Fibroblast of skin of left biceps (primary cell): Measurements from ENCODE around the gene SERINC4.
A peak's percentile ranks its signal among the peaks of the same experiment; 100 is the strongest.
"Not testable (repeated sequence)": the region's sequence is repeated elsewhere in the genome, so short reads cannot be mapped to it uniquely, and the experiment has no call there.

ENCODE experiments used
- DNase-seq, 2 experiments: peaks; one replicate each; pipeline ENCODE4 v3.0.0-alpha.2; 2013; ENCODE audit warnings: low read depth in 2 of 2

SERINC4 gene

GRCh38 chr15:43799945-43800285 lies at the start of gene SERINC4:
Gene SERINC4, minus strand, starts transcription at chr15:43800220. Its CDS starts 234 bp downstream, at chr15:43799986.
- no peak for DNase-seq

- DNase-seq, result no peak
Observed at GRCh38 chr15:43845421-43845820, 45.4 kb upstream of the SERINC4 start.

GRCh38 chr15:43832485-43832884 lies 32.5 kb upstream of the SERINC4 start:
- DNase-seq, result not testable (repeated sequence)

- not testable (repeated sequence) for DNase-seq
Observed at GRCh38 chr15:43831519-43832052, 31.6 kb upstream of the SERINC4 start.

GRCh38 chr15:43830691-43831275 lies 30.8 kb upstream of the SERINC4 start:
- DNase-seq, result not testable (repeated sequence)

GRCh38 chr15:43829951-43830540 lies 30.0 kb upstream of the SERINC4 start:
- not testable (repeated sequence) for DNase-seq

- DNase-seq, result no peak
Observed at GRCh38 chr15:43828061-43828657, 28.1 kb upstream of the SERINC4 start.

GRCh38 chr15:43826508-43827341 lies 26.7 kb upstream of the SERINC4 start, which contains the start of gene WDR76:
Gene WDR76, plus strand, starts transcription at chr15:43827002. Its CDS starts 31 bp downstream, at chr15:43827033.
- DNase-seq, result peak; percentile 37 to 40

- DNase-seq, result no peak
Observed at GRCh38 chr15:43826029-43826507, 26.0 kb upstream of the SERINC4 start.

GRCh38 chr15:43825305-43825704 lies 25.3 kb upstream of the SERINC4 start:
- not testable (repeated sequence) for DNase-seq

GRCh38 chr15:43824302-43825246 lies 24.6 kb upstream of the SERINC4 start, which contains the start of gene MFAP1:
Gene MFAP1, minus strand, starts transcription at chr15:43824690. Its CDS starts 121 bp downstream, at chr15:43824569.
- DNase-seq, result peak; percentile 92

- no peak for DNase-seq
Observed at GRCh38 chr15:43821505-43821904, 21.5 kb upstream of the SERINC4 start.

GRCh38 chr15:43815064-43815463 lies 15.0 kb upstream of the SERINC4 start:
- DNase-seq, result not testable (repeated sequence)

- DNase-seq, result no peak
Observed at GRCh38 chr15:43808960-43809678, 9.1 kb upstream of the SERINC4 start.

GRCh38 chr15:43808435-43808950 lies 8.5 kb upstream of the SERINC4 start:
- DNase-seq, result no peak

- DNase-seq, result not testable (repeated sequence)
Observed at GRCh38 chr15:43802676-43803075, 2.7 kb upstream of the SERINC4 start.

GRCh38 chr15:43800286-43801141 lies 494 bp upstream of the SERINC4 start, which contains the start of gene HYPK:
Gene HYPK, plus strand, starts transcription at chr15:43800599. Its CDS starts 24 bp downstream, at chr15:43800623.
- peak; percentile 53 to 55 for DNase-seq

- no peak for DNase-seq
Observed at GRCh38 chr15:43799209-43799944, 643 bp downstream of the SERINC4 start.
